NCI-H2029 treated with DMSO at 0.1 percent for 48 hours (cell line): ENCODE results near the gene GRM7.

Experiments
- DNase-seq: peaks from one replicate; lab custom pipeline; 2025; lab: John Stamatoyannopoulos, UW

The GRM7 gene

GRCh38 chr3:6971933-6972332 lies 111.0 kb downstream of the GRM7 start:
- DNase-seq, result no peak

GRCh38 chr3:6985848-6986247 lies 124.9 kb downstream of the GRM7 start:
- no peak for DNase-seq

DNA sequence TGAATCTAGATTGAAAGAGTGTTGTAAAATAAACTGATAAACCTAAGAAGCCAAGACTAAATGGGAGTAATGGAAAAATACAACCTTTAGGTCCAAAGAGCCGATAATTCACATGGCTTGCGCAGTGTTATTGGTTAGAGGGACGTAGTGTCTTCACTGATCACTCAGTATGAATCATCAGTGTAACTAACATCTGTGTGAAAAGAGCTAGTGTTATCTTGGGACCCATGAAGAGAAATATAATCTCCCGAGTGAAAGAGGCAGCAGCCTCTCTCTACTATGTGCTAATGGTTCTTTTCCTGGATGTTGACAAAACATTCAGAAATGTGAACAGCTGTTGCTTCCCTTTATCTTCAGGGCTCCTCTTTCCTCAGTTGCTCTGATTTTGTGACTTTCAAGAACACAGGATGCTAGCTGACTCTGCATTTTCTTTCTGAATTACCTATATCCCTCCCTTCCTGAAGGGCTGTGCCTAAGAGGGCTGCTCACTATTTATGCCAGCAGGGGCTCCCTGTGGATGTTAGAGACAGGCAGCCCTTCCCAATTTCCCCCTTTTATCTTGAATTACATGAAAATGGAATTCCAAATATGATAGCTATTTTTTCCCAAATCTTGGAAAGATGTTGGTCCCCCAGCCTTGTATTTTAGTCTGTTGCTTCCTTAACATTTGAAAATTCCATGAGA lies 128.8 kb downstream of the GRM7 start:
- no peak for DNase-seq

DNA sequence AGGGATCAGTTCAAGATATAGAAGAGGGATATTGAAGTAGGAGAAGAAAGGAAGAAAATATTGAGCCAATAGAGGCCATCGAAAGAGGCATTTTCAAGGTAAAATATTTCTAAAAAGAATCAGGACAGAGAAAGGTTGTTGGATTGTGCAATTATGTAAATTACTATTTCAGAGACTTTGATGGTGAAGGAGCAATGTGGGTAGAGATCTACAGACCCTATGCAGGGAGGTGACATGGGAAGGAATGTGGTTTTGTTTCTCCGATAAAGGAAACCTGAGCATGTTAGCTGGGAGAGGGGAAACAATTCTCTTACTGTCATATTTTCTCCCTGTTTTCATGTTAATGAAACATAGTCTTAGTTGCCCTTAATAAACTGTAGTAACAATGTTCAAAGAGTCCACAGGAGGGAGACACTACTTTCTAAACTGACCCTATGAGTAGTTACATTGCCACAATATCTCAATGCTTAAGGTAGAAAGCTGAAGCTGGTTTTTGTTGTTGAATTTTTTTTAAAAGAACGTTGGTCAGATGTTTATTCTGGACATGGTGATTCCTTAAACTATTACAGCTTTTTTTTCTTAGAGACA lies 133.3 kb downstream of the GRM7 start:
- no peak for DNase-seq

GRCh38 chr3:7000501-7000900 lies 139.6 kb downstream of the GRM7 start:
- no peak for DNase-seq

GRCh38 chr3:7001370-7001769 lies 140.5 kb downstream of the GRM7 start:
- no peak for DNase-seq

DNA sequence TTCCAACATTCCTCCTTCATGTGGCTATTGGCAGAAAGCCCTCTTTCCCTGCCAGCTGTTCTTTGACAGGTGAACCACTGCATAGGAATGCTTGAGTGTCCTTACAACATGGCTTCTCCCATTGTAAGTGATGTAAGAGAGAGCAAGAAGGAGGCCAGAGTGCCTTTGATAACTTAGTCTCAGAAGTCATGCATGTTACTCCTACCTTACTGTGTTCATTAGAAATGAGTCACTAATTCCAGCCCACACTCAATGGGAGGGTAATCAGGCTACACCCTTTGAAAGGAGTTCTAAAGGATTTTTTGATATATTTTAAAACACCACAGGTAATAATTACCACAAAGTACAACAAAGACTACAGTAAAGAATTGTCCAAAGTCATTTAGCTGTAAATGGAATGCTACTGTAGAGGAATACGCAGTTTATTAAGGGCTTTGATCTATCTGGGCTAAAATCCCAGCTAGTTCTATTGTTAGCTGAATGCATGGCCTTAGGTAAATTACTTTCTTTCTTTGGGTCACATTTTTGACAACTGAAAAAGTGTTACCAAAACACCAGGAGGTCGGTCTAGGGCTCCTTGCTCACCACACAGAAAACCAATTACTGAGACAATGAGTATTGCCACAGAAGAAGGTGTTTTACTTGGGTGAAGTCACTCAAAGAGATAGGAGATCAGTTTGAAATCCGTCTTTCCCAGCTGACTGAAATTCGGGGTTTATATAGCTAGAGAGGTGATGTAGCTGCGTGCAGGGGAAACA lies 154.9 kb downstream of the GRM7 start:
- DNase-seq, result no peak

- no peak for DNase-seq
These were observed 164.8 kb downstream of the GRM7 start for GRCh38 chr3:7025581-7026300.

DNA sequence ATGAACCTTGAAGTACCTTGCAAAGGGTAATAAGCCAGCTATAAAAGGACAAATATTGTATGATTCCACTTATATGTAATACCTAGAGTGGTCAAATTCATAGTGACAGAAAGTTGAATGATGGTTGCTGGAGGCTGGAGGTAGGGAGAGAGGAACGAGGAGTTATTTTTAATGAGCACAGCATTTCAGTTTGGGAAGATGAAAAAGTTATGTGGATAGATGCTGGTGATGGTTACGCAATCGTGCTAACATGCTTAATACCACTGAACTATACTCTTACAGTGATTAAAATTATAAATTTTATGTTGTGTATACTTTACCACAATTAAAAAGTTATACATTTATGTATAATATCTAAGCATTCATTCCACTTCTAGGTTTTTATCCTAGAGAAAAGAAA lies 168.6 kb downstream of the GRM7 start:
- no peak for DNase-seq

DNA sequence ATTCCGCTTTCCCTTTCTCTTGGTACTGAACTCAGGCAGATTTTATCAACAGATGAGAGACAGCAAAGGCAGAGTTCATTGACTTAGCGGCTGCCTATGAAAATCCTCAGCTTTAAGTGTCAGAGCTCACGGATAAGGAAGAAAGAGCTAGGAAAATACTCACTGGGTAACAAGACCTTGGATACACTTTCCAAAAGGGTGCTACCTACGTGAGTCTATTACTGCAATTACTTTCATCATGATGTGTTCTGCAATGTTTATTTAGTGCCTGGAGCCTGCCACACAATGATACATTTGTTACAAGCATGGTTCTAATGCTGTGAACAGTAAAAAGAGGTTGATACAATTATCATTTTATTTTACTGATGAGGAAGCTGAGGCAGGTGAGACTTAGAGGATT lies 177.5 kb downstream of the GRM7 start:
- DNase-seq, result no peak

DNA sequence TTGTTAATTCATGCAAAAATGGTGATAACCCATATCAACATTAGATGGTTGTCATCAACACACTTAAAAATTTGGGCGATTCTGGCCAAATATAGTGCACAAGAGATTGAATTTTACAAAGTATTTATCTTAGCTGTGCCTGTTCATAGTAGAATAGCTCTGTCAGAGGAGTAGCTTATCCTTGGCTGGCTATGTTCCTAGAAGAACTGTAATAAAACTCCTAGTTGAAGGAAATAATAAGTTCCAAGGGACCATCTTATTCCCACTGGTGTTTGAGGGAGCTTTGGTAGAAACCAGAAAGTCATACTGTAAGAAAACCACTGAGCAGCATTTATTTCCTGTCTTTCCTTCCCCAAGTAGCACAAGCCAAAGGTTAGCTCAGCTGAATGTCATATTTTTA lies 201.8 kb downstream of the GRM7 start:
- no peak for DNase-seq

DNA sequence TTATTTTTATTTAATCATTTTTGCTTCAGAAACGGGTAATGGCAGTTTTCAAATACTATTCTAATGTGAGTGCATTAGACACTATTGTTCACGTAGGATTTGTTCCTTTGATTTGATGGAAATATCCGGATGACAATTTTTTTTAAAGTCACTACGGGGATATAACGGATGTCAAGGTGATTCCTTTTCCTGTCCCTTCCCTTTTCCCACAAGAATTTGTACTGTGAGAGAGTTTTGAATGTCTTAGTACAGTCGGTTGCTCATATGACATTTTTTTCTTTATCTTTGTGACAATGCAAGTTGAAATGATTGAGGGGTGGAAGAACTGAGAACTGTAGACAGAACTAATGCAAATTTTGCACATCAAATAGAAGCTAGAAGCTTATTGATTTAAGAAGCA lies 209.5 kb downstream of the GRM7 start:
- no peak for DNase-seq

GRCh38 chr3:7074217-7074616 lies 213.3 kb downstream of the GRM7 start:
- no peak for DNase-seq

DNA sequence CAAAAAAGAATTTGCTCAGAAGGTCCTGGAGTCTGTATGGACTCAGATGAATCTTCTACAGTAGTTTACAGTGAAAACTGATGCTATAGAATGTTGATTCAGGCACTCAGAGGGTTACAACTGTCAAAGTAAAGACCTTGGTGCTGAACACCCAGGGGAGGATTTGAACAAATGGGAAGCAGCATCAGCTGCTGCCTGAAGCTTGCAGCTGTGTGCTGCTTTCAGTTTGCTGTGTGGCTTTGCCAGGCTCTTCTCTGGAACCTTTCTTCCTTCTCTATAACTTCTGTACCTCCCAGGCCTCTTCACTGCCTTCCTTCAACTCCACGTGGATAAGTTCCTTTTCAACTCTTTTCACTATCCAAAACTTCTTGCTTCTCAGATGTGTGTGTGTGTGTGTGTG lies 214.2 kb downstream of the GRM7 start:
- no peak for DNase-seq

- no peak for DNase-seq
These were observed 215.0 kb downstream of the GRM7 start for GRCh38 chr3:7075901-7076300.

- no peak for DNase-seq
These were observed 221.3 kb downstream of the GRM7 start for GRCh38 chr3:7082244-7082643.

DNA sequence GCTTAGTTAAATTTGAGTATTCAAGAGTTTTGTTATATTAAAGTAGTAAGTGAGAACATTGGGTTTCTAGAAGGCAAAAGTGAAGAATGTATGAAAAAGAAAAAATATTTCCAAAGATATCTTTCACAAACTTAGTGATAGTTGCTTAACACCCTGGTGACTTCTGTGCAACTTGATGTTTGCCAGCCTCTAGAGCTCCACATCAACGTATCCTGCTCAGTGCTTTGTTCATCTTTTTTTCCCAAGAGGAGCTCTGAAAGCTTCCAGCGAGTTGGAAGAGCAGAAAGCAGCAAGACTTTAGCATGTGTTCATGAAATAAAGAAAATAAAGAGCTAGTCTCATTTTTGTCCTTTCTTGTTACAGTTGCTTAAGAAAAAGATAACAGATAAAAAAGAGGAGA lies 225.5 kb downstream of the GRM7 start:
- no peak for DNase-seq

DNA sequence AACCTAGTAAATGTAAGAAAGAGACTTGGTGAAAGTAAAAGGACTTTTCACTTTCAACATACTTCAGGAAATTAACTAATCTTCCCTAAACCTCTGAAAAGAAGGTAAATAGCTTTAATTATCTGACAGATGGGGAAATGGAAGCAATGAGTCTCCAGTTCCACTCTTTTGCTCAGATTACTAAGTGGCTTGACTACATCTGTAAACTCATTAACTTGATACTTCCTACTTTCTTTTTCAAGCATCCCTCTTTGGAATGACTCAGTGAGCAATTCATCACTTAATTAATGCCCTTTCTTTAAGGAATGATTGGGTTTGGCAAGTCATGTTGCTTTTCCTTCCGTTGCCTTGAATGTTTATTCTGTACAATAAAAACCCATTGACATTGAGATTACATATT lies 234.2 kb downstream of the GRM7 start:
- DNase-seq, result no peak

DNA sequence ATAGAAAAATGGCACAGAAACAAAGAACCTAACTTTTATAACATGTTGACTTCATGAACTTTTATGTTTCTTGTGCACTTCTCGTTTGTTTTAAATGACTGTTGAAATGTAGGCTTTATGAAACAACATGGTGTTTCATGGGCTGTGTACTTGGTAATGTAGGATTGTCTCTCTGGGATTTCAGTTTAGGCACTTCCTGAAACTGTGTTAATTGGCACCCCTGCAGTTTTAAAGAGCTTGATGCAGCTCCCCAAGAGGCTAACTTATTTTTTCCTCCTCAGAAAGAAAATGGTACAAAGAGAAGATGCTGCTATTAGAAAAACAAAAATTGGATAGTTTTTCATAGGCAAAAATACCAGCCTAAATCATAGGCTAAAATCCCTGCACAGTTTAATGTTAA lies 239.2 kb downstream of the GRM7 start:
- DNase-seq, result no peak

DNA sequence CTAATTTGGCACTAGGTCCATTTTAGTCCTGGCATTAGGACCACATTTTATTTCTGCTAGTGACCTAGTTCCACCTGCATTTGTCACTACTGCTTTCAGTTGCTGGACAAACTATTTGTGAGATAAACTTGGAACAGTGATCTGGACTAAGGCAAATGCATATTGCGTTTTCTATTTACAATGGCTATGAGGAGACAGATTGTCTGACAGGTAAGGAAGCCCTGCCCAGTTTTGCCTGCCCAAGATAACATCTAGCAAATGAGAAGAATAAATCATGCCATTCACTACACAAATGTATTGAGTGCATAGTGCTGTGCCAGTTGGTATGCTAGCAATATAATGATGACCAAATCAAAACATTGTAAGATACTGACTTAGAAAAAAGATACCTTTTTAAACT lies 245.7 kb downstream of the GRM7 start:
- DNase-seq, result no peak

DNA sequence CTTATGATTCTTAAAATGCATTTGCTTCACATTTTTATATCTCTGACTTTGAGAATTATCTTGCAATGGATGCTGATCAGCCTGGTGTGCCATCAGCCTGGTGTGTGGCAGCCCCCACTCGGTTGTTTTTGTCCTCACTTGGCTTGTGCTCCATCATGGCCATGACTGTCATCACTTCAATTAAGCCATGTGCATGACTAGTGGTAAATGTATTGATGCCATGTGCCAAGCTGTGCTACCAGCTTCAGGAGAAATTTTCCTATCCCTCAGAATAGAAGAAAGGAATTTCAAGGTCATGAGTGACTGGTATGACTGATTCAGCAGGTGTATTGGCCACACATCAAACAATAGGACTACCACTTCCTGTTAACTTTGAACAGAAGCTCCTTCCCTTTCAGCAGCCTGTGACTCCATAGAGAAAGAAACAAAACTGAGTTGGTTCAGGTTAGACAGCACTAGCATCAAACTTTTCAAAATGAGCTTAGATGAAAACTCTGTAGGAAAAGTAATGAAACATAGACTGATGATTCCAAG lies 251.7 kb downstream of the GRM7 start:
- no peak for DNase-seq

DNA sequence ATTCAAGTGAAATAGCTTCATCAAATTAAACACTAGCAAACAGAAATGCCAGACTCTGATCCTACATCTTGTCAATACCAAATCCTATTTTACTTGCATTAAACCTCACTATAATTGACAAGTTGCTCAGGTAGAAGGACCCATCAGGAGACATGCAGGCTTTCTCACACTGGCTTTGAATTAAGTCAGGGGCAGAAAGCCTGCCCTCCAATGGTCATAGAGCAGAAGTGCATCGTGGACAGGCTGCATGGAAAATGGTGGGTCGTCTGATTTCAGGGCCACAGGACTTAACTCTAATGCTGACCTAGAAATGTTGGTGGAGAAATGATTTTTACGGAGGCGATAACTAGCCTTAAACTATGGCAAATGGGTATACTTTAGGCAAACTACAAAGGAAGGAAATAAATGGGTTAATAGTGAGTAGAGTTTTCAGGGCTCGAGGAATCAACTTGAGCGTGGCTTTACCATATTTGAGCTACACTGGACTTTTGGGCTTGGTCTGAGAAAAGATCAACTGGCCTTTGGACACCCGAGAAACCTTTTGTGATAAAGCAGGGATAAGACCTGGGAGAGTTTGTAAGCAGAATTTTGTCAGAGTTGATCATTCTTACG lies 283.9 kb downstream of the GRM7 start:
- no peak for DNase-seq
